T-helper 1 cell treated with Interleukin-12 subunit alpha and Interleukin-12 subunit beta and Interleukin-4 antibody, amounts not matched to agents 30 ng/mL and 1 ng/mL, for 36 hours (primary cell): ENCODE measurements around the gene EPYC. TPM values are rescaled to one million over a fixed set of nuclear protein-coding genes. Genes with fewer than 3 reads are reported as not detected.
"Not testable (repeated sequence)": the region's sequence is repeated elsewhere in the genome, so short reads cannot be mapped to it uniquely, and the experiment has no call there.

Experiments used
- intact Hi-C: fragments of 100-400 bp; cut with micrococcal nuclease; formaldehyde crosslinking; loops from one replicate; pipeline ENCODE4 v1.15.1; 2024
- total RNA-seq: library from RNA; stranded (reverse); gene quantifications from 2 replicates; pipeline ENCODE4 v1.2.3, GENCODE V29; 2022

Gene EPYC
- total RNA-seq, 1 donor from 2014 or later = not detected

DNA sequence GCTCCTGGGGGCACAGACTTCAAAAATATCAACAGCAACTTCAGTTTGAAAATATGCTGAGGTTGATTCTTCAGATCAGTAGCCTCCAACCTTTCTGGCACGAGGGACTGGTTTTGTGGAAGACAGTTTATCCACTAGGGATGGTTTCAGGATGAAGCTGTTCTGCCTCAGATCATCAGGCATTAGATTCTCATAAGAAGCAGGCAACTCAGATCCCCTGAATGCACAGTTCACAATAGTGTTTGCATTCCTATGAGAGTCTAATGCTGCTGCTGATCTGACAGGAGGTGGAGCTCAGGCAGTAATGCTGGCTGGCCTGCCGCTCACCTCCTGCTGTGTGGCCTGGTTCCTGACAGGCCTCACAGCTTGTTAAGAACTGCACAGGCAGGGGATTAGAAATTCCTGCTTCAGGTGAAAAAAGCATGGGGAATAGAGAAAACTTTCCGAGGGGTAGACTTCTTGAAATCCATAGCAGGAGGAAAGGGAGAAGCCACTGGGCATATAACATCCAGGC is 12.8 kb downstream of the EPYC start:
- intact Hi-C loops = no loop called here

DNA sequence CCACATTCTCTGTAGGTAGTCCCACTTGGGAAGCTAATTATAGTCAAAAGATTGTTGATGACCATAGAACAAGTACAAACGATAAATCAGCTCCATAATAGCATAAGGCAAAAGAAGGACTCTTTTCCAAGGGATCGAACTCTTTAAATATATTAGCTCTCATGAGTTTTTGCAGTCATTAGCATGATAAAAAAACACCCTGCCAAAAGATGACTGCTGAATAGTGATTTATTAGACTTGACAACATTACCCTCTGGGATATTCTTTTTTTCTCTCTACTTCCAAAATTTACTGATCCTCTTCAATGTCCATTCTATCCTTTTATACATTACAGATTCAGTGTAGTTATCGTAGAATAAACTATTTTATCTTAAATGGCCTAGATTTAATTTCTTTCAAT is 14.2 kb downstream of the EPYC start:
- intact Hi-C loops = no loop called here

DNA sequence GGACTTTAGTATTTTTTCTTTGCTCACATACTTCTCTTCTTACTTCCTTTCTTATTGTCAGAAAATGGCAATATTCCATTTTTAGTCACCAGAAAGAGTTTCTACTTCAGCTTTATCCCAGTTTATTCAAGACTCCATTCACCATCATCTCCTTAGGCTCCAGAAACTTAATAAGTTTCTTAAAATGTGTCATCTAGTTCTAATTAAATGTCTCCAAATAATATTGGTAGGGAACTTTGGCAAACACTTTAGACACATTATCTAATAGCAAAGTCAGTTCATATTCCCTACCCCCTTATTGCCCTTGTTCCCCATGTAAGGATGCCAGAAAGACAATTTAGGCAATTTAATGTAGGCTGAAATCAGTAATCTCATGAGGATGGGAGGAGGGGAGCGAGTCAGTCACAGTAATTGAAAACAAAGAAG is 15.1 kb downstream of the EPYC start:
- intact Hi-C loops = no loop called here

DNA sequence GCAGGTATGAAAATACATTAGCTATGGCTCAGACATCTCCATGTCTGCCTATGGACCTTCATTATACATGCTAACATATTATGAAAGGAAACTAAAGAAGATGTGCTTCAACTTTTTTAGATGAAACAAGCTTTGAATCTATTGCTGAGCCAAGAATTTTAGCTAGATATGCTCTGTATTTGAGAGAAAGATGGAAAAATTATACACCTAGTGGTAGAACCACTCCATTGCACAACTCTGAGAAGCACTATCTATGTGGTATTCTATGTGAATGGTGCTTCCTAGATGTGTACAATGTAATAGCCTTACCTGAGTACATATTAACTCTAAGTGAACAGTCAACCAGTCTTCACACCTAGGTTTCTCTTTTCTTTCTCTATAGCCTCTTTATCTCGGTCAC is 17.3 kb downstream of the EPYC start:
- intact Hi-C loops = no loop called here

DNA sequence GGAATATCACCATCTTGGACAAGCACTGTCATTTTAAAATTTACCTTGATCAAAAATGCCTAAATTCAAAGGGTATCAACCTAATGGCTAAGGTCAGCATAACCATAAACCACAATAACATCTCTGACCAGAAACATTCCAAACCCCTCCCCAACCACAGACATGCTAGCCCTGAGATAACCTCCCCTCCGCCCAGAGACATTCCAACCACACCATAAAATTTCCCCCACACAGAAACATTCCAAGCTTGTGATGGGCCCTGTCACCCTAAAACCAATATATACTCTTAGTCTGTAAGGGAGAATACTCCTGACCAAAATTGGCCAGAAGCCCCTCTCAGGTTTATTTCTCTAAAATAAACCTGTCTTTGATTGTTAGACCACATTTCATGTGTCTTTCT is 17.7 kb downstream of the EPYC start:
- intact Hi-C loops = no loop called here

DNA sequence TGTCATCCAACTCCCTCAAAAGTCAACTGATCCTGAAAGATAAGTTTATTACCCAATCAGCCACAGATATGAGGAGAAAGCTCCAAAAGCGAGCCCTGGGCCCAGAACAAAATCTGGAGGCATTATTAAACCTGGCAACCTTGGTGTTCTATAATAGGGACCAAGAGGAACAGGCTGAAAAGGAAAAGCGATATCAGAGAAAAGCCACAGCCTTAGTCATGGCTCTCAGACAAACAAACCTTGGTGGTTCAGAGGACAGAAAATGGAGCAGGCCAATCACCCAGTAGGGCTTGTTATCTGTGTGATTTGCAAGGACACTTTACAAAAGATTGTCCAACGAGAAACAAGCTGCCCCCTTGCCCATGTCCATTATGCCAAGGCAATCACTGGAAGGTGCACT is 19.4 kb downstream of the EPYC start:
- intact Hi-C loops = not testable (repeated sequence)

DNA sequence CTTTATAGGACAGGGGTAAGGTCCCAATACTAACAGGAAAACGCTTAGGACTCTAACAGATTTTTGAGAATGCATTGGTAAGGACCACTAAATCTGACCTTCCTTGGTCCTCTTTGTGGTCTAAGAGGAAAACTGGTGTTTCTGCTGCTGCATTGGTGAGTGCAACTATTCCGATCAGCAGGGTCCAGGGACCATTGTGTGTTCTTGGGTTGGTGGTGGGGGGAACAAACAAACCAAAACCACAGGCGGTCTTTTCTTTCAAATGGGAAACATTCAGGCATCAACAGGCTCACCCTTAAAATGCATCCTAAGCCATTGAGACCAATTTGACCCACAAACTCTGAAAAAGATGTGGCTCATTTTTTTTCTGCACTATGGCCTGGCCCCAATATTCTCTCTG is 20.7 kb downstream of the EPYC start:
- intact Hi-C loops = no loop called here

DNA sequence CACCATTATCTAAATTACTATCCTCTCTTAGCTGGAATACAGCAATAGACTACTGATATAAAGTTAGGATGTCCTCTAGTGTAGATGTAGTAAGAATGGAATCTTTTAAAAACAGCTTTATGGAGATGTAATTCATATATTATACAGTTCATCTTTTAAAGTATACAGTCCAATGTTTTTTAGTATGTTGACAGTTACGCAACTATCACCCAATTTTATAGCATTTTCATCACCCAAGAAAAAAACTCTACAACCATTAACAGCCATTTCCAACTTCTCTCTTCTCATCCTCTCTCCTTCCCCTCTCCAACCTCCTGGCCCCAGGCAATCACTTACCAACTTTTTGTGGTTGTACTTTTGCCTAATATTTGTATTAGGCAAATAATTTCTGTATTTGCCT is 22.6 kb downstream of the EPYC start:
- intact Hi-C loops = no loop called here

DNA sequence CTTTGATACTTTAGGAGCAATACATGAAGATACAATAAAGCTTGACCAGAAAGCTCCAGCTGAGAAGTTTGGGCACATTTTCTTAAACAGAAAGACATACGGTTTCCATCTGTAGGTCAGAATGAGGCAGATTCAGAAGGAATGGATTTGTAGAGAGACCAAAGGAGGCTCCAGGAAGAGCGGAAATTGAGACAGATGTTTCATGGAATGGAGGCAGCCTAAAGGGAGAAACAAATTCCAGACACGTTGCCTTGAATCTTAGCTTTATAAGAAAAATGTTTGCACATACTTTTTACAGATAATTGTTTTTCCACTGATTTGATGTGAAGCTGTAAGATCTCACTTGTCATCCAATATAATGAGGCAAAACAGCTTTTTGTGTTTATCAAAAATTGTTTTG is 24.8 kb downstream of the EPYC start:
- intact Hi-C loops = no loop called here

DNA sequence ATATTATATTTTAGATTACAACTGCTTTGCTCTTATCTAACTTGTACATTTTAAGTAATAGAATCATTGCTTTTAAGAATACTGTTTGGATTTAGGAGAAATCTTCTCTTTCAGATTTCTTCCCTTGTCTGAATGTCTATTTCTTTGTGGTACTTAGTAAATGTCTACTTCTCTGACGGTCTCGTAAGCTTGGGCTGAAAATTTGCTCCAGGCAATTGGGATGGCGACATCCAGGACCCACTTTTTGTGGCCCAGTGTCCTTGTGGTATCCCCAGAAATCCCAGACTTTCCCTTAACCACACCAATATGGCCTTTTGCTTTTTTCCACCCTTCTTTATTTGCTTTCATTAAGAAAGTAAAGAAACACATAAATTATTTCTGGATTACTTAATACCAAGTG is 25.8 kb downstream of the EPYC start:
- intact Hi-C loops = no loop called here

DNA sequence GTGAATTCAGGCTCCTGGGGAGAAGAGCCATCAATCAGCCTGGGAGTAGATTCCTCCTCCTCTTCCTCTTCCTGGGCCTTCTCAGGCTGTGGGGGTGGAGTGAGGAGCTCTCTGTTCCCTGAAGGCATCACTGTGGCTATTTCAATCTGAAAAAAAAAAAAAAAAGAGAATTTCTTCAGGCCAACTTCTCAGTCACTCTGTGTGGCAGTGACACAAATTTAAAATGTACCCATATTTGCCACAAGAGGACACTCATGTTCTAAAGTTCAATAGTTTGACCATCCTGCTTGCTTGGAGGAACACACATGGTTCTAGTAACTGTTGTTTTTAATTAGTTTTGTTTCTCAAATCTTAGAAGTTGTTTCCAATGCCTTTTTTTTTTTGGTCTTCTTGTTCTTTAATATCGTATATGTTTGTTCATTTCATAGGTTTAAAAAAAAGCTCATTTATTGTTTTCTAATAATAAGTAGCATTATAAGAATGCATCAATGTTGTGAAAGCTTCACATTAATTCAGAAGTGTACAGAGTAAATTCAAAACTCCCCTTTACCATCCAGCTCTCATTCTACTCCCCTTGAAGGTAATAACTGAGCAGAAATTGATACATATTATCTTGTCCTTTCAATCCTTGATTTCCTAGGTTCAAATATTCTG is 26.5 kb downstream of the EPYC start:
- intact Hi-C loops = loop anchor here (1.0 kb wide), 2 partner anchors 131 to 348 kb away; no protein-coding TSS in a partner anchor

DNA sequence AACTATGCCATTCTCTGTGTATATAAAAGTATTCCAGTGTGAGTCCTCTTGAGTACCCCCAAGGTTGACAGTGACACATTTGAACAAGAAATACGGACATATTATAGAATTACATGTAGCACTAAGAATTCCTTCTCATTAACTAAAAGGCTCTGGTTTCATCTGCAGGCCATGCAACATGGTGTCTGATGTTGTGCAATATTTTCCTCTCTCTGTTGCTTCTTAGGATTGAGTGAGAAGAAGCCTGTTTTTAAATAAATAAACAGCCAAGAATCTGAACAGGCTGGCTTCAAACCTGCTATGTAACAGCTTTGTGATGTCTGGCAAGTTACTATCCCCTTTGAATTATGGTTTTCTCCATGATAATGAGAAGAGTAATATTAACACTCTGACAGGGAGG is 27.5 kb downstream of the EPYC start:
- intact Hi-C loops = no loop called here

DNA sequence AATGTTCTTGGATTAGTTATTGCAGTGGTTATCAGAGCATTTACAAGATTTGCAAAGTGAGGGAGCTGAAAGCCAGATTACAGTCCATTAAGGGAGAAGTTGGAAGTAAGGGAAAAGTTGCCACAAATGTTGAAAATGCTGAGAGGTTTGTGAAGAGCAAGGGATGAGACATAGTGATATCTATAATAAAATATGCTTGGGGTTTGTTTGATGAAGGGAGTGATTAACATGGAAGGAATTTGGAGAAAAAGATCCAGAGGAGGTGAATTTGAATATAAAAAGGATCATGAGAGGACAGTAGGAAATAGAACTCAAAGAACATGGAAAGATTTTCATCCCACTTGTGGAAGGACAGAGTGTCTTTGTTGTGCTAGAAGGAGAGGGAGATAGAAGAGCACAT is 30.5 kb downstream of the EPYC start:
- intact Hi-C loops = no loop called here

DNA sequence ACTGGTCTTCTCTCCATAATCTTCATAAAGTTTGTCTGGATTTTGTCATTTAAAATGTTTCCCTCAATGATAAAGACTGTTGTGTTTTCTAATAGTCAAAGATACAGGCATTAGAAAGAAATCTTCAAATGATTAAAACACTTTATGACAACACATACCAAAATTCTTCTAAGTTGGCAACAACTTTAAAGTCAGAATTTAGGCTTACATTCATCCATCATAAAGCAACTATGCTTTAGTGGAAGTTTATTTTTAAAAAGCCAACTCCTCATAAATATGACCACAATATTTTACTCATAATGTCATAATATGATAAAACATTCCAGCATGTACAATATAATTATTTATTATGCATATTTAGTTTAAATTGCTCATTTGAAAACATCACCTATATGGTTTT is 32.5 kb downstream of the EPYC start:
- intact Hi-C loops = no loop called here

DNA sequence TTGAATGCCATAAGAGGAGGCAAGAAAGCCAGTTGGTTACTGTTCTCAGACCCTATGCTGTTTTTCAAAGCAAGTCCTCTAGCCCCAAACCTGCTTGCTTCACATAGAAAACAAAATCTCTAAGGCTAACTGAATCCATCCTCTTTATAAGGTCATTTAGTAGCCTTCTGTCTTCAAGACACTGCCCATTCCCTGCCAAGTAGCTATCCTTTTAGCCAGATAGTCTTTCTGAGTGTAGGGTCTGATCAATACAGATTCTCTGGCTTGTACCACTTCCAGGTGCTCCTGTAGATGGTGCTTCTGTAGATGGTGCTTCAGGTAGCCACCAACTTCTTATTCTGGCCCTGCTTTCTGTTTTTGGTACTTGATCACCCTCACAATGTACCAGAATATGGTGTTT is 33.9 kb downstream of the EPYC start:
- intact Hi-C loops = no loop called here

DNA sequence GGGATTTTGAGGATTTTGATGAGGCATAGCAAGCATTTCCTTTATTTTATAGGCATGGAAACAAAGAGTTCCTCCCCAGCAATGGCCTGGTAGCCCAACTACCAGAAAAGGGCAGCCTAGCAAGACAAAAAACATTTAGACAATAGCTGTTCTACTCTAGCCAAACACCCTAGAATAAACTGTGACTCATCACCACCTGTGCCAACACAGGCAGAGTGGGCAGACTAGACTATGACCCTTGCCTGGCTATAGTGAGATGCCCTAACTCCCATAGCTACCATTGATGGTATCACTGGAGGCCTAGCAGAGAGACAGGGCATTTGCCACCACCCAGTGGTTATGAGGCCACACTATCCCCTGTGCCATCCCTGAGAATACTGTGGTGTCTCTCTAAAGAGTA is 34.3 kb downstream of the EPYC start:
- intact Hi-C loops = no loop called here

DNA sequence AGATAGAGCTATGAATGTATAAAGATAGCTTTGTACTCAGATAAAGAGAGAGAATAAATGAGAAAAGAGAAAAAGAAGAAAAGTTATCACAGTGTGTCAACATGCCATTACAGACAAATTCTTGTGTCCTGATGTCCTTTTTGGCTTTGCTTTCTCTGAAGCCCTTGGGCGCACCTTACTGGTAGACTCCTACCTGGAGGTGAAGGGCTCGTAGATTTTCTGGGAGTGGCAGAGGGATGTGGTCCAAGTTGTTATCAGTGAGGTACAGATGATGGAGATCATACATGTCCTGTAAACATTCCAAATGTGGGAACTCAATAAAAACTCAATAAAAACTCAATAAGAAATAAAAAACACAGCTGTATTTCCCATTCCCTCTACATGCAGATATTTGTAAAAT is 34.9 kb downstream of the EPYC start:
- intact Hi-C loops = no loop called here

DNA sequence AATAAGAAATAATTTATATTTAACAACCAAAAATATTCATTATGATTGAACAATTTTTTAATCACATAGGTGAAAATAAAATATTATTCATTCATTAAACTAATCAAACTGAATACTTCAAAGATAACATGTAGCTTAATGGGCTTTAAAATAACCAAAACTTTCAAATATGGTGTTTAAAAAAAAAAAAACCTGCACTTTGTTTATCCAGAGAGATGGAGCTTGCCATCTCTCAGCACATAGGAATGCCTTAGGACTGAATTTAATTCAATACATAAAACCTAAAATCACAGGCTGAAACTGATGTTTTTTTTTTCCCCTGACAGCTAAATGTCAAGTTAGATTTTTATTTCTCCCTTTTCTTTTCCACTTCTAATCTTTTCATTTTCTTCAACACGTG is 35.4 kb downstream of the EPYC start:
- intact Hi-C loops = no loop called here

DNA sequence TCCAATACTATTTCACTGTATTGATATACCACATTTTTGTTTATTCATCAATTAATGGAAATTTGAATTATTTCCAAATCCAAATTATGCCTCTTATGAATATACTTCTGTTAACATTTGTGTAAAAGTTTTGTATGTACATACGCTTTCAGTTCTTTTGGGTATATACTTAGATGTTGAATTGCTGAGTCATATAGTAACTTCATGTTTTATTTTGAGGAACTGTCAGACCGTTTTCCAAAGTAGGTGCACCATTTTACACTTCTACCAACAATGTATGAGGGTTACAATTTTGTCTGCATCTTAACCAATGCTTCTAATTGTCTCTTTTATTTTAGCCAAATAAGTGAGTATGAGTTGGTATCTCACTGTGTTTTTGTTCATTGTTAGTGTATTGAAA is 39.6 kb downstream of the EPYC start:
- intact Hi-C loops = no loop called here

DNA sequence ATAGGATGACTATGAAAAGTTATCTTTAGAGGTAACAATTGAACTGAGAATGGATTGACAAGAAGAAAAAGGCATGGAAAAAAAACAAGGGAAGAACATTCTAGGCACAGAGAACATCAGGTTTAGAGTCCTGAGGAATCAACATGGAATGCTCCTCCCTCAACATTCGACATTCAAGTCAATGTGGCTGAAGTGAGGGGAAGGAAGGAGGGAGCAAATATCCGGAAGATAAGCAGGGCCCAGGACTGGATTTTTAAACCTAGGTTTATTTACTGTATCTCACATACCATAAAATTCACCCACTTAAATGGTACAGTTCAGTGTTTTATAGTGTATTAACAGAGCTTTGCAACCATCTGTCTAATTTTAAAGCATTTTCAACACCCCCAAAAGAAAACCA is 40.2 kb downstream of the EPYC start:
- intact Hi-C loops = no loop called here

DNA sequence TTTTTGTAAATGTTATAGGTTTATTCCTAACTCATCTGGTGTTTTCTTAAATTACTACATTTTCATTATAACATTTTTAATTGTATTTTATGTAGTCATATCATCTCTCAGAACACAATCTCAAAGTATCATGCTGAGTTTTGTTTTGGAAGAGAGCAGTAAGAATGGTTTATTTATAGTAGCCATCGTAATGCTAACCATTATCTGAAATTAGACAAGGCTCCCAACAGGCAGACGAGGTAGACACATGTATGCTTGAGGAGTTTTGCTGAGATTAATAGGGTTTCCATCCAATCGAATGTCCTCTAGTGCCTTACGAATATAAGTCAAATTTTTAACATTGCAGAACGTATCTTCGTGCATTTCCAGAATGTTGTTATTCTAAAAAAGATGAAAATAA is 40.8 kb downstream of the EPYC start:
- intact Hi-C loops = no loop called here

DNA sequence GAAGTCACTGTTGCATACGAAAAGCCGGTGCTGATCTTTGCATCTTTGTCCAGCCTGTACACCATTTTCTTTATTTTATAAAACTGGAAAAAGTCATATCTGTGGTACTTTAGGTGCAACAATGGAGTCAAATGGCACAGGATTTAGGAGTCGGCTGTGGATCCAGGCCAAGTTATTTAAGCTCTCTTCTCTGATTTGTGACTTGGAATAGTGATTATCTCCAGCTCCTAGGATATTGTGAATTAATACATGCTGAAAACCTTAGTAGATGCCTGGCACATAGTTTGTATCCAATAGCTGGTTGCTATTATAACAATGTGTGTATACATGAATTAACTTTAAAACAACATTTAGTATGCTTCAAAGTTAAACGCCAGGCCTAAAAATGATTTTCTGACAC is 43.6 kb downstream of the EPYC start:
- intact Hi-C loops = no loop called here

DNA sequence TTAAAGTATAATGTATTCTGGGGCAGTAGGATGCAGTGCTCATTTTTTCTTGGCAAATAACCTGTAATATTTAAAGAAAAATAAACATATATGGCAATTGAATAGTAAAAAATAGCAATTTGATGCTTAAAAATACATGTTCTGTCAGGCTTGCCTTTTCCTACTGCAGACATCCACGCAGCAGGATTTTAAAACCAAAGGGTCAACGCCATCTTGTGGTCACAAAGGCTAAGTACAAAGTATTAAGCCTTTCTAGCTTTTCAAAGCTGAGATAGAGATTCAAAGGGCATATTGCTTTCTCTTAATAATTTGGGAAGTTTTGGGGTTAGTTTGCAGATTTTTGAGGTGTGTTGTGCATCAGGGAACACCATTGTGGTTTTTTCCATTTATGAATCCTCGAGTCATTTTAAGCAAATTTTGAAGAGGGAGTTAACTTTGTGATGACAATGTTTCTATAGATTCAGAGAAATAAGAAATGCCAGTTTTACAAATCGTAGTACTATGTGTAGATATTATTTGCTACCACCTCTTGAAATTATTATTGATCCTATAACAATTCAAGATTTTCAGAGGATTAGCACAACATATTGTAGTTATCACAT is 45.1 kb downstream of the EPYC start:
- intact Hi-C loops = loop anchor here (1.0 kb wide), 2 partner anchors 1416 to 1942 kb away; no protein-coding TSS in a partner anchor
